ENCODE results near the gene AGGF1.
"Not testable (repeated sequence)": the region's sequence is repeated elsewhere in the genome, so short reads cannot be mapped to it uniquely, and the experiment has no call there.

Gene AGGF1

GRCh38 chr5:77101298-77101697 is 71.1 kb downstream of the AGGF1 start:
- ATAC-seq (no peak), DNase-seq (ENCODE audit: low spot score in 2 of 2) (no peak)
- H3K36me3 Mint-ChIP-seq = no peaks in the 10 kb centered on the region
- H3K4me3 Mint-ChIP-seq = no peak overlapping the region
- H3K27ac Mint-ChIP-seq = no peak overlapping the region
- H3K4me1 Mint-ChIP-seq = no peaks in the 10 kb centered on the region
- no peaks in the 10 kb centered on the region for H3K9me3 Mint-ChIP-seq

- DNase-seq (ENCODE audit: low spot score in 2 of 2) = no peak
- H3K36me3 Mint-ChIP-seq = no peaks in the 10 kb centered on the region
- no peaks in the 10 kb centered on the region for H3K4me1 Mint-ChIP-seq
- H3K9me3 Mint-ChIP-seq = no peaks in the 10 kb centered on the region
- H3K4me3 Mint-ChIP-seq = no peak overlapping the region
- no peak overlapping the region for H3K27ac Mint-ChIP-seq
- ATAC-seq = no peak
Measured at GRCh38 chr5:77102549-77102948, 72.3 kb downstream of the AGGF1 start.

- Mint-ChIP-seq H3K27ac (no peak overlapping the region), H3K4me1 (no peaks in the 10 kb centered on the region), H3K9me3 (no peaks in the 10 kb centered on the region), H3K4me3 (no peak overlapping the region), H3K36me3 (no peaks in the 10 kb centered on the region)
- no peak for DNase-seq (ENCODE audit: low spot score in 2 of 2)
- ATAC-seq = no peak
Measured at GRCh38 chr5:77103457-77103856, 73.3 kb downstream of the AGGF1 start.

GRCh38 chr5:77104813-77105212 is 74.6 kb downstream of the AGGF1 start:
- no peak overlapping the region for H3K27ac Mint-ChIP-seq
- no peaks in the 10 kb centered on the region for H3K36me3 Mint-ChIP-seq
- DNase-seq (ENCODE audit: low spot score in 2 of 2) = no peak
- no peak for ATAC-seq
- no peaks in the 10 kb centered on the region for H3K9me3 Mint-ChIP-seq
- no peak overlapping the region for H3K4me3 Mint-ChIP-seq
- no peaks in the 10 kb centered on the region for H3K4me1 Mint-ChIP-seq

DNA sequence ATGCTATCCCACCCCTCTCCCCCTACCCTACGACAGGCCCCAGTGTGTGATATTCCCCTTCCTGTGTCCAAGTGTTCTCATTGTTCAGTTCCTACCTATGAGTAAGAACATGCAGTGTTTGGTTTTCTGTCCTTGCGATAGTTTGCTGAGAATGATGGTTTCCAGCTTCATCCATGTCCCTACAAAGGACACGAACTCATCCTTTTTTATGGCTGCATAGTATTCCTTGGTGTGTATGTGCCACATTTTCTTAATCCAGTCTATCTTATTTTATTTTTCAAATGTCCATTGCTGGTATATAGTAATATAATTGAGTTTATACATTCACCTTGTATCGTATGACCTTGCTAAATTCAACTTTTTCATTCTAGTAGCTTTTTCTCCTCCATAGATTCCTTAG is 76.8 kb downstream of the AGGF1 start:
- H3K27ac Mint-ChIP-seq; H3K9me3 Mint-ChIP-seq; H3K36me3 Mint-ChIP-seq; DNase-seq (ENCODE audit: low spot score in 2 of 2); ATAC-seq; H3K4me1 Mint-ChIP-seq; H3K4me3 Mint-ChIP-seq: not testable (repeated sequence)

Measured in stimulated activated effector memory CD8-positive, alpha-beta T cell treated with anti-CD3 and anti-CD28 coated beads, Interleukin-12 subunit alpha, Interleukin-12 subunit beta, amount 100 ng/mL, for 72 hours (primary cell).